Tibial artery (tissue), 4 donors: Measurements from ENCODE around the gene SIK2.

Source experiments
- DNase-seq, 2 donors: peaks; one replicate each; pipeline ENCODE4 v3.0.0-alpha.2; 2019
- H3K27ac ChIP-seq, 2 donors: fragments of 200-600 bp; sonication (generic) in 1 of 2; 1 replicate in 1 of 2; 2 replicates in 1 of 2; pipeline ENCODE4 v1.5.1; 2018 to 2019; ENCODE audit warnings: mild to moderate bottlenecking in 1 of 2
- H3K27me3 ChIP-seq, 2 donors: fragments of 200-600 bp; sonication (generic) in 1 of 2; one replicate each; pipeline versions ENCODE4 v1.5.1 to v1.6.0; 2016 to 2019
- H3K36me3 ChIP-seq, 3 donors: fragments of 200-600 bp; sonication (generic) in 2 of 3; one replicate each; pipeline ENCODE4 v1.5.1; 2016 to 2019; ENCODE audit warnings: mild to moderate bottlenecking in 2 of 3
- H3K4me1 ChIP-seq, 4 donors: fragments of 200-600 bp; sonication (generic) in 2 of 4; 1 replicate in 3 of 4; 2 replicates in 1 of 4; pipeline ENCODE4 v1.5.1; 2016 to 2019
- H3K4me3 ChIP-seq, 2 donors: fragments of 200-600 bp; sonication (generic) in 1 of 2; 1 replicate in 1 of 2; 2 replicates in 1 of 2; pipeline ENCODE4 v1.5.1; 2018 to 2019; ENCODE audit warnings: mild to moderate bottlenecking in 2 of 2
- H3K9me3 ChIP-seq, 3 donors: fragments of 200-600 bp; sonication (generic) in 1 of 3; one replicate each; pipeline ENCODE4 v1.5.1; 2016 to 2019
- CTCF ChIP-seq, 2 experiments: fragments of 200-600 bp in 1 of 2; fragments of 450-650 bp in 1 of 2; IDR thresholded peaks; one replicate each; pipeline ENCODE4 v1.5.1; 2017 to 2019; ENCODE audit warnings: antibody characterized with exemption in 2 of 2, mild to moderate bottlenecking in 1 of 2, moderate library complexity in 1 of 2
- intact Hi-C: fragments of 100-400 bp; cut with DNase I; formaldehyde crosslinking; loops from one replicate; pipeline ENCODE4 v1.15.0; 2023; ENCODE audit warnings: low total_unique reads

SIK2 gene

GRCh38 chr11:111761036-111761435, 158.8 kb downstream of the SIK2 start:
- TF ChIP-seq CTCF (IDR thresholded peaks at IDR 0.05) = no peak
- no peaks in the 10 kb centered on the region for H3K27me3 ChIP-seq
- H3K9me3 ChIP-seq = no peaks in the 10 kb centered on the region
- peaks cover 41 to 82% (median 43%) of the 10 kb centered on the region in 3 donors for H3K36me3 ChIP-seq
- H3K4me1 ChIP-seq = peaks cover 0 to 33% (median 13%) of the 10 kb centered on the region in 4 donors
- no peak overlapping the region for H3K4me3 ChIP-seq
- intact Hi-C loops = no loop called here
- H3K27ac ChIP-seq = no peak overlapping the region
- no peak for DNase-seq

- H3K36me3 ChIP-seq = peaks cover 28 to 68% (median 33%) of the 10 kb centered on the region in 3 donors
- intact Hi-C loops = no loop called here
- peaks cover 0 to 42% (median 13%) of the 10 kb centered on the region in 4 donors for H3K4me1 ChIP-seq
- DNase-seq = no peak
- no peak overlapping the region for H3K27ac ChIP-seq
- TF ChIP-seq CTCF (IDR thresholded peaks at IDR 0.05) = no peak
- no peaks in the 10 kb centered on the region for H3K27me3 ChIP-seq
- H3K4me3 ChIP-seq = no peak overlapping the region
- no peaks in the 10 kb centered on the region for H3K9me3 ChIP-seq
Measured at GRCh38 chr11:111762526-111762925, 160.3 kb downstream of the SIK2 start.

GRCh38 chr11:111762981-111763643, 160.9 kb downstream of the SIK2 start:
- TF ChIP-seq CTCF (IDR thresholded peaks at IDR 0.05) = no peak
- Histone ChIP-seq H3K4me3 (no peak overlapping the region), H3K27ac (no peak overlapping the region), H3K36me3 (peaks cover 23 to 63% (median 28%) of the 10 kb centered on the region in 3 donors), H3K27me3 (no peaks in the 10 kb centered on the region), H3K9me3 (no peaks in the 10 kb centered on the region), H3K4me1 (peaks cover 0 to 42% (median 13%) of the 10 kb centered on the region in 4 donors)
- no peak for DNase-seq
- intact Hi-C loops = no loop called here

GRCh38 chr11:111764621-111765020, 162.4 kb downstream of the SIK2 start:
- Histone ChIP-seq H3K36me3 (peaks cover 10 to 48% (median 13%) of the 10 kb centered on the region in 3 donors), H3K27me3 (no peaks in the 10 kb centered on the region), H3K4me1 (peaks cover 0 to 42% (median 13%) of the 10 kb centered on the region in 4 donors), H3K27ac (no peak overlapping the region), H3K9me3 (no peaks in the 10 kb centered on the region), H3K4me3 (peak overlapping the region; percentile 81 to 84)
- no peak for DNase-seq
- TF ChIP-seq CTCF (IDR thresholded peaks at IDR 0.05) = no peak
- intact Hi-C loops = no loop called here

- Histone ChIP-seq H3K36me3 (peaks cover 5 to 39% (median 6%) of the 10 kb centered on the region in 3 donors), H3K9me3 (no peaks in the 10 kb centered on the region), H3K27me3 (no peaks in the 10 kb centered on the region), H3K4me3 (peak overlapping the region; percentile 81 to 84), H3K4me1 (peaks cover 0 to 42% (median 13%) of the 10 kb centered on the region in 4 donors), H3K27ac (peak overlapping the region; percentile 78 to 96)
- TF ChIP-seq CTCF (IDR thresholded peaks at IDR 0.05) = no peak
- DNase-seq = peak in 1 of 2 donors; percentile 21
- intact Hi-C loops = no loop called here
Measured at GRCh38 chr11:111765320-111765983, 163.2 kb downstream of the SIK2 start.
